Mucosa of rectum (tissue), 2 donors: Measurements from ENCODE around the gene ANKRD10.

ENCODE experiments used
- H3K27ac ChIP-seq, 2 donors: one replicate each; pipeline ENCODE4 v1.7.0; 2013; ENCODE audit warnings: inconsistent platforms in 2 of 2, low read depth in 2 of 2, low read length in 2 of 2
- H3K27me3 ChIP-seq, 2 donors: one replicate each; pipeline ENCODE4 v1.7.0; 2013; ENCODE audit warnings: low read length in 2 of 2; ENCODE audit not compliant: control insufficient read depth in 2 of 2, insufficient read depth in 2 of 2
- H3K36me3 ChIP-seq, 2 donors: one replicate each; pipeline ENCODE4 v1.7.0; 2013; ENCODE audit warnings: low read length in 2 of 2; ENCODE audit not compliant: control insufficient read depth in 2 of 2, insufficient read depth in 2 of 2
- H3K4me1 ChIP-seq, 2 donors: one replicate each; pipeline ENCODE4 v1.7.0; 2013; ENCODE audit warnings: low read length in 2 of 2, mild to moderate bottlenecking in 1 of 2; ENCODE audit not compliant: control insufficient read depth in 2 of 2, insufficient read depth in 2 of 2
- H3K4me3 ChIP-seq, 2 donors: one replicate each; pipeline ENCODE4 v1.7.0; 2013; ENCODE audit warnings: low read length in 2 of 2
- H3K9ac ChIP-seq, 2 donors: one replicate each; pipeline ENCODE4 v1.7.0; 2013; ENCODE audit warnings: low read length in 2 of 2, low read depth in 1 of 2, mild to moderate bottlenecking in 1 of 2
- H3K9me3 ChIP-seq, 2 donors: one replicate each; pipeline ENCODE4 v1.7.0; 2013; ENCODE audit warnings: low read length in 2 of 2; ENCODE audit not compliant: control insufficient read depth in 2 of 2
- donor health status: healthy.
- donor health status: Normal muscosa, but diverticular disease.

Gene ANKRD10

DNA sequence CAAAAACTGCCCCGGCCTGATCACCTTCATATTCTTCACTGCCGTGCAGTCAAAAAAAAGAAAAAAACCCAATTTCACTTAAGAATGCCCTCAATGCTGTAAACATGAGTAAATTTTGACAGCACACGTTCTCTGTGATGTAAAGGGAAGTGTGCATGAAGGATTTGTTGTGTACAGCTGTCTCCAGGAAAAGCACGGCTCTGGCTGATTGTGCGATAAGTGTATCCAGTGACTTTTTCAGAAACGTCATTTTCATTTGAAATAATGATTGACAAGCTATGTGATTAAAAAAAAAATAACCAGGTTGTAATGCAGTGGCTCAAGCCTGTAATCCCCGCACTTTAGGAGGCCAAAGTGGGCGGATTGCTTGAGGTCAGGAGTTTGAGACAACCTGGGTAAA, 39.6 kb downstream of the ANKRD10 start:
- Histone ChIP-seq H3K36me3 (peaks cover 3 to 5% of the 10 kb centered on the region in 2 donors), H3K27me3 (peaks cover 6 to 7% of the 10 kb centered on the region in 2 donors), H3K27ac (no peak overlapping the region), H3K9me3 (no peaks in the 10 kb centered on the region), H3K4me3 (peak overlapping the region; percentile 35 to 62), H3K4me1 (peaks cover 13 to 14% of the 10 kb centered on the region in 2 donors), H3K9ac (peak overlapping the region in 1 of 2 donors; percentile 7)

DNA sequence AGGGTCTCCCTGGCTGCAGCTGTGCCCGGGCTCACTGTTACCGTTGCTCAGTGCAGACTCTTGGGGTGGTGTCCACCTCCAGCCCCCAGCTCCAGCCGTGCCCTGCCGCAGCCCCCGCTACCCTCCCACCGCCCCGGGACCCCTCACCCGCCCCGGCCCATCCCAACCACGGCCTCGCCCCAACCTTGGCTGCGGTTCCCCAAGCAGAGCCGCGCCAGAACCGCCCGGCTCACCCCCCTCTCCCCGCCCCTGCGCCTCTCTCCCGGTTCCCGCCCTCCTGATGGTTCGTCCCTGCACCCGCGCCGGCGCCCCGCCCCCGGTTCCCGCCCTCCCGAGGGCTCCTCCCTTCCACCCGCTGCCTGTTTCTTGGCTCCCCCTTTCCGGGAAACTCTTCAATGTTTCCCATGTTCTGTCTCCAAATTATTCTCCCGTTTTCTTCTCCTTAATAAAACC, 40.3 kb downstream of the ANKRD10 start:
- Histone ChIP-seq H3K9me3 (no peaks in the 10 kb centered on the region), H3K27me3 (peaks cover 10 to 11% of the 10 kb centered on the region in 2 donors), H3K4me1 (peaks cover 14 to 16% of the 10 kb centered on the region in 2 donors), H3K9ac (no peak overlapping the region), H3K4me3 (peak overlapping the region; percentile 35 to 62), H3K27ac (no peak overlapping the region), H3K36me3 (peaks cover under 1% of the 10 kb centered on the region in 2 donors)

DNA sequence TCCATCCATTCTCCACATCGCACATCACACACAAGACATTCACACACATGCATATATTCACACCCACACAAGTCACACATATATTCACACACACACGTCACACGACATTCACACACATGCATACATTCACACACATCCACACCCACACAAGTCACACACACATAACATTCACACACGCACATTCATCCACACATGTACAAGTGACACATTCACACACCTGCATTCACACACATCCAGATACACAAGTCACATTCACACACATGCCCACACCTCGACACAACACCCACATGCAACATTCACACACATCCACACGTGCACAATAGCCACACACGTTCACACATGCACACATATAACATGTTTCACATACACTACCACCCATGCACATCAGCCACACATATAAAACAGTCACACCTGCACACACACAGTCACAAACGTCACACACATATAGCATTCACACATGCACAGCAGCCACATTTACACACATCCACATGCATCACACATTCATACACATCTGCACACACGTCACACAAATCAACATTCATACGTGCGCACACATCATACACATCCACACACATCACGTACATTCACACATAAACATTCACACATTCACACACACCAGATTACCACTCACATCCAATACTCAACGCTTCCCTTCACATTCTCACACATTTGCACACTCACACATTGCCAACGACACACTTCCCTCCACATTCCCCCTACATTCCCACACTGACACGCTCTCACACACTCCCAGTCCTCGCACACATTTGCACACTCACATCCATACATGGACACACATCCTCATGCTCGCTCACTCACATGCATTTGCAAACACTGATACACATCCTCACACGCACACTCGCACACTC, 41.0 kb downstream of the ANKRD10 start:
- Histone ChIP-seq H3K27me3 (peaks cover 11% of the 10 kb centered on the region in 2 donors), H3K9ac (no peak overlapping the region), H3K4me3 (peak overlapping the region; percentile 27 to 32), H3K36me3 (no peaks in the 10 kb centered on the region), H3K9me3 (no peaks in the 10 kb centered on the region), H3K27ac (no peak overlapping the region), H3K4me1 (peaks cover 14 to 16% of the 10 kb centered on the region in 2 donors)

DNA sequence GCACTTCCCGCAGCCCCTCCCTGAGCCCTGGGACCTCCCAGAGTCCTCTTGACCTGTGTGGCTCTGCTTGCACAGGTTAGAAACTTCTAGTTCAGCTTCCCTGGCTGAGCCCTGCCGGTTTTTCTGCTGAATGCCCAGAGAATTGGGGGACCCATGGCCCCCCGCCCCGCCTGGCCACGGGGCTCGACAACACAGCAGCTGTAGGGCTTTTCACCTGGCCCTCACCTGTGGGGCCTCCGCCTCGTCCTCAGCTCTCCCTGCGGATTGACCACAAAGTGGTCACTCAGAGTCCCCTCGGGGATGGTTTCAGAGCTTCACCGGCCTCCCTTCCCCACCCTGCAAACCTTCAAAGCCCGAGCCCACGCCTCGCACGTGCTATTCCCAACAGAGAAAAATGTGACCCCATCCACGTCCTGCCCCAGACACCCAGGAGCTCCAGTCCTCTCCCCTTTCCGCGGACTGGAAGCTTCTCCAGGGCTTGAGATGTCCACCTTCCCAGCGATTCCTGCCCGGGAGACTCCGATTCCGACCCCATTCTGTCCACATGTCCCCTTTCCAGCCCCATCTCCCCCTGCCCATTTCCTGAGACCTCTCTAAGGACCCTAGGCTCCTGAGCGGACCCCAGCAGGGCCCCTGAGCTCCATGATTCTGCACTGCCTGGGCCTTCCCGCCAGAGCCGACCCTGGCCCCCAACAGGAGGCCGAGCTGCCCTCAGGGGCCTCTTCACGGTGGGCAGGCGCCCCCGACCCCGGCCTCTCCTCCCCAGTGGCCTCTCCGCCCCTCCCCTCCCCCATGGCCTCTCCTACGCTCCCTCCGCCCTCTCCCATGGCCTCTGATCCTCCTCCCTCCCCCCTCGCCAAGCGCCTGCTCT, 41.9 kb downstream of the ANKRD10 start:
- Histone ChIP-seq H3K9ac (no peak overlapping the region), H3K4me1 (peaks cover 14 to 16% of the 10 kb centered on the region in 2 donors), H3K27ac (no peak overlapping the region), H3K4me3 (no peak overlapping the region), H3K36me3 (no peaks in the 10 kb centered on the region), H3K27me3 (peaks cover 11 to 12% of the 10 kb centered on the region in 2 donors), H3K9me3 (no peaks in the 10 kb centered on the region)

DNA sequence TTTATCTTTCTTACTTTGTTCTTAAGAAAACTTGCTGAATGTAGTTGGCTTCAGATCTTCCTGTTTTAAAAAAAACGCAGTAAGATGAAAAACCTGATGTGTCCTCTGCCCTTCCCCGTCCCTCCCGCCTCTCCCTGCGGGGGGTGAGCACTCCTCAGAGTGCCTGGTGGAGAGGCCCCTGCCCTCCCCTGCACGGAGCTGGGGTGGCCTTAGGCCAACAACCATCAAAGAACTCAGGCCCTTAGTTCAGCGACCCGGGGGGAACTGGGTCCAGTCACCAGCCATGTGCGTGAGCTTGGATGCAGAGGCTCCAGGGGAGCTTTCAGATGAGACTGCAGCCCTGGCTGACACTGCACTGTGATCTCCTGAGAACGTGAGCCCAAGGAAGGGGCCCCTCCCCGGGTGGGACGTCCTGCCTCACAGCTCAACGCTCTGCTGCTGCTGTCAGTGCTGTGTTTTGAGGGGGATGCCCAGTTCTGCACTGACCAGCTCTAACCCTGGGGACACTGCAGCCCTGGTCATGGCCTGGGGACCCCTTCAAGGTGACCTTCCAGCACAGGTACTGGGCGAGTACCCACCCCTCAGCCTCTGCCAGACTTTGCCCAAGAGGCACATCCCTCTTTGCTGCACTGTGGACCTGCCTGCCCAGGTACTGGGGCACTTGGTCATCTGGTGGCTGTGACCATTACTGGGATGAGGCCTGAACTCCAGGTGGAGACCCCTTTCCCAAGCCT, 42.7 kb downstream of the ANKRD10 start:
- peaks cover 14 to 16% of the 10 kb centered on the region in 2 donors for H3K4me1 ChIP-seq
- no peak overlapping the region for H3K27ac ChIP-seq
- H3K36me3 ChIP-seq, result no peaks in the 10 kb centered on the region

DNA sequence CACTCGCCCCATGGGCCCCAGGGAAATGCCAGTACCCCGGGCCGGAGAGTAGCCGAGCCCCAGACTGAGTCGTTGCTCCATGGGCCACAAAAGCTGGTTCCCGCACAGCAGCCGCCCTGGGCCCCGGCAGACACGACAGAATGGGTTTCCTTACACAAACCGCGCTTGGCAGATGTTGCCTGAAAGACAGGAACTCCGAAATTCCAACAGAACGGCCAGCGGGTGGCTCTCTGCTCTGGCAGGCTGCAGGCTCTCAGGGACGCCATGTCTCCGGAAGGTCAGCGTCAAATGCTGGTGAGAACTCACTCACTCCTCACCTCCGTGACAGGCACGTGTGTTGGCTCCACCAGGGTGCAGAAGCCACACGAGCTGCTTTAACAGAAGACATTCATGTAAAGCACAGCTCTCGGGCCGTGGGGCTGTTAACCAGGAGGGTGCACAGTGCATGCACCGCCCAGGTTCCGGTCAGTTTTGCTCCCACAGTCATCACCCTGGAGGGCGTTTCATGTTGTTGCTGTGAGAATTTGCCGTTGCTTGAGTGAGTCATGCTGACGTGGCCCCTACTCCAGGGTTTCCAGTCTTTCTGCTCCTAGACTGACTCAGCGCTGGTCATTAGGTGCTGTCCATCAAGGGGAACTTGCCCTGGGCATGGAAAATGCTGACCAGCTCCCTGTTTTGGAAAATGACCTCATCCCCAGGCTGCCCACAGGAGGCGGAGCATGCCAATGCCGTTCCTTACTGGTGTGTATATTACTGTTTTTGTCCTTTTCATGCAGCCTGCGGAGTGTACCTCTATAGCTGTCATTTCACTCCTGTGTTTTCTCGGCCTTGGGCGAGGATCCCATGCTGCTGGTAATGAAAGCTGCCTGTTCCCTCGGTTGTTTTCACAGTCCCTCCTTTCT, 44.8 kb downstream of the ANKRD10 start:
- no peaks in the 10 kb centered on the region for H3K36me3 ChIP-seq
- peaks cover 11 to 12% of the 10 kb centered on the region in 2 donors for H3K27me3 ChIP-seq
- H3K27ac ChIP-seq, result peak overlapping the region; percentile 43 to 62
- H3K9ac ChIP-seq, result no peak overlapping the region
- H3K4me3 ChIP-seq, result peak overlapping the region; percentile 44 to 68
- H3K4me1 ChIP-seq, result peaks cover 12% of the 10 kb centered on the region in 2 donors
- no peaks in the 10 kb centered on the region for H3K9me3 ChIP-seq

More for the DNA sequence above, 42.7 kb downstream of the ANKRD10 start:
- H3K27me3 ChIP-seq, result peaks cover 11 to 12% of the 10 kb centered on the region in 2 donors
- no peak overlapping the region for H3K9ac ChIP-seq
- no peak overlapping the region for H3K4me3 ChIP-seq
- no peaks in the 10 kb centered on the region for H3K9me3 ChIP-seq

DNA sequence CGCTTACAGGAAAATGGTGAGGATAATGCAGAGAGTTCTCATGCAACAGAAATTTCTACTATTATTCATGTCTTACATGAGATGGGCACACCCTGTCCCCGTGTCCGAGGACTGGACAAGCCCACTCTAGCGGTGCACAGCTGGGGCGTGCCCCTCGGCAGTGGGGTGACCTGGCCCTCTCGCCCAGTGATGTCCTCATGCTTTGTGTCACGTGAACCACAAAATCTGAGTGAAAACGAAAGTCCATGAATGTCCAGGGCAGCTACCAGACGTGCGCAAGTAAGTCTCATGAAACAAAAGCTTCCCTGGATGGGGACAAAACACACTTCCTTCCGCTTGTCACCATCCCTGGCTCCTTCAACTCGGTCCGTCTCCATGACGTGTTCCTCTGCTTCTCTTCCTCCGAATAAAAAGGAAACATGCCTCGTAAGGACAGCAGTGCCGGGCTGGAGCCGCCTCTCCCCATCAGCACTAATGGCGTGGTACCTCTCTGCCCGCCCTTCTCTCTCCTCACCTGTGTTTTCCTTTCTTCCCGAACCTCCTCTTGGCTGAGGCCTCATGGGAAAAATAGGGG, 45.6 kb downstream of the ANKRD10 start:
- H3K27ac ChIP-seq, result peak overlapping the region; percentile 43 to 62
- no peaks in the 10 kb centered on the region for H3K9me3 ChIP-seq
- peak overlapping the region; percentile 44 to 68 for H3K4me3 ChIP-seq
- no peaks in the 10 kb centered on the region for H3K36me3 ChIP-seq
- peaks cover 10 to 12% of the 10 kb centered on the region in 2 donors for H3K27me3 ChIP-seq
- H3K9ac ChIP-seq, result no peak overlapping the region
- H3K4me1 ChIP-seq, result peaks cover 8% of the 10 kb centered on the region in 2 donors

DNA sequence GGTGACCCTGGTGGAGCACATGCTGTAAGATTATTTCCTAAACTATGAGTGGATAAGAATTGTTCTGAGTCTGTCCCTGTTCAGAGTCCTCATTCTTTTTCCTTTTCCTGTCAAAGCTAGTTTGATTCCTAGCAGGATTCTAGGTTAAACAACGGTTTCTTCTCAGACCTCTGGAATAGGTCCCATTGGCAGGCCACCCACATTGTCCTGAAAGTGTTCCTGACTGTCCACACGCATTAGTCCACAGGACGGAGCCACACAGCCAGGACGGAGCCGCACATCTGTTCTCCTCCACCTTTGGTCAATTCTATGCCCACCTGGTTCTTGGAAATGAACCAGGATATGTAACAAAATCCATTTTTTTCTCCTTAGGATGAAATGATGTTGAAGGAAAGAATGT, 46.1 kb downstream of the ANKRD10 start:
- no peaks in the 10 kb centered on the region for H3K9me3 ChIP-seq
- peaks cover 4 to 12% of the 10 kb centered on the region in 2 donors for H3K27me3 ChIP-seq
- H3K4me1 ChIP-seq, result peaks cover 5 to 8% of the 10 kb centered on the region in 2 donors
- H3K36me3 ChIP-seq, result no peaks in the 10 kb centered on the region
- H3K4me3 ChIP-seq, result no peak overlapping the region
- no peak overlapping the region for H3K27ac ChIP-seq
- no peak overlapping the region for H3K9ac ChIP-seq

DNA sequence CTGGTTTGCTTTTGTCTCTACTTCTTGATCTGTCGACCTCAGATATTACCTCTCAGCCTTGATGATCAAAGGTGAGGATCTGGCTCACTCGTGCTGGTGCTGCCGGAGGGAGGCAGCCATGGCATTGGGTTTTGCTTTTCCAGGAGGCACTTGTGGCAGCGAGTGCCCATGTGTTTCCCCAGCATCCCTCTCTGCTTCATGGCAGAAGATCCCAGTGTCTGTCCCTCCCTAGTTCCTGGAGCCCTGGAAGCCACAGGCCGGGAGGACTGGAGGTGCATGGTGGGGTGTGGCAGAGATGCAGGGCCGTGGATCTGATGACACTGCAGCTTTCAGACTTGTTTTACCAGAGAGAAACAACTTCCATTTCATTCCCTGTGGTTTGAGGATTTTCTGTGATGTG, 47.5 kb downstream of the ANKRD10 start:
- Histone ChIP-seq H3K27ac (no peak overlapping the region), H3K4me1 (peaks cover 5 to 8% of the 10 kb centered on the region in 2 donors), H3K27me3 (peaks cover 4 to 12% of the 10 kb centered on the region in 2 donors), H3K9ac (no peak overlapping the region), H3K9me3 (no peaks in the 10 kb centered on the region), H3K4me3 (no peak overlapping the region), H3K36me3 (no peaks in the 10 kb centered on the region)
